HepG2 (cell line): Measurements from ENCODE around the gene SNAPIN. TPM values are rescaled to one million over a fixed set of nuclear protein-coding genes. Genes with fewer than 3 reads are reported as not detected.

Experiments
- CHCHD3 ChIP-seq: sonication (generic); formaldehyde crosslinking; IDR thresholded peaks from 2 replicates; pipeline ENCODE4 v1.8.0; 2022; ENCODE audit warnings: mild to moderate bottlenecking, missing genetic modification reagents, moderate library complexity
- CREB1 ChIP-seq, 2 experiments: fragments of 450-650 bp in 1 of 2; IDR thresholded peaks; 2 replicates each; pipeline ENCODE4 v1.6.1; 2016 to 2017; ENCODE audit warnings: control low read depth in 1 of 2, mild to moderate bottlenecking in 1 of 2, missing compliant biosample characterization in 1 of 2, missing genetic modification characterization in 1 of 2
- GFI1 ChIP-seq: sonication (generic); formaldehyde crosslinking; IDR thresholded peaks from 2 replicates; pipeline ENCODE4 v1.5.0; 2020; ENCODE audit warnings: missing genetic modification reagents, mild to moderate bottlenecking, borderline replicate concordance
- HHEX ChIP-seq: IDR thresholded peaks from 2 replicates; pipeline ENCODE4 v1.6.1; 2016; ENCODE audit warnings: control low read depth
- KLF9 ChIP-seq: IDR thresholded peaks from 2 replicates; pipeline ENCODE4 v1.6.1; 2016; ENCODE audit warnings: low read depth
- MAFF ChIP-seq: IDR thresholded peaks from 2 replicates; pipeline ENCODE4 v1.6.1; 2011; ENCODE audit warnings: low read depth, low read length, improper control_type of control experiment
- MAFK ChIP-seq, 2 experiments: IDR thresholded peaks in 1 of 2; conservative IDR thresholded peaks in 1 of 2; 2 replicates each; pipeline ENCODE4 v1.6.1; 2011; ENCODE audit warnings: improper control_type of control experiment in 2 of 2, low read length in 2 of 2
- POGK ChIP-seq: sonication (generic); formaldehyde crosslinking; conservative IDR thresholded peaks from 2 replicates; pipeline ENCODE4 v1.8.0; 2022; ENCODE audit warnings: mild to moderate bottlenecking, moderate library complexity, missing genetic modification reagents
- PRDM15 ChIP-seq: sonication (generic); formaldehyde crosslinking; IDR thresholded peaks from 2 replicates; pipeline ENCODE4 v1.4.0; 2020; ENCODE audit warnings: missing genetic modification reagents
- SMARCE1 ChIP-seq: fragments of 450-650 bp; IDR thresholded peaks from 2 replicates; pipeline ENCODE4 v1.6.1; 2017; ENCODE audit warnings: borderline replicate concordance
- SMYD3 ChIP-seq: sonication (generic); formaldehyde crosslinking; IDR thresholded peaks from 2 replicates; pipeline ENCODE4 v1.8.1; 2023; ENCODE audit warnings: mild to moderate bottlenecking, missing genetic modification reagents
- THAP9 ChIP-seq: sonication (generic); formaldehyde crosslinking; IDR thresholded peaks from 2 replicates; pipeline ENCODE4; 2020; ENCODE audit warnings: missing genetic modification reagents, mild to moderate bottlenecking, borderline replicate concordance
- ZBTB20 ChIP-seq: sonication (generic); formaldehyde crosslinking; IDR thresholded peaks from 2 replicates; pipeline ENCODE4 v1.8.1; 2023; ENCODE audit warnings: missing genetic modification reagents, low read depth, mild to moderate bottlenecking, borderline replicate concordance
- ZBTB25 ChIP-seq: IDR thresholded peaks from 2 replicates; pipeline ENCODE4 v1.6.1; 2018; ENCODE audit warnings: missing genetic modification reagents
- ZBTB8A ChIP-seq: sonication (generic); formaldehyde crosslinking; IDR thresholded peaks from 2 replicates; pipeline ENCODE4 v1.4.0; 2020; ENCODE audit warnings: mild to moderate bottlenecking, low read depth, missing genetic modification reagents, borderline replicate concordance
- ZNF121 ChIP-seq: sonication (generic); formaldehyde crosslinking; IDR thresholded peaks from 2 replicates; pipeline ENCODE4 v1.5.0; 2020; ENCODE audit warnings: mild to moderate bottlenecking, missing genetic modification reagents
- ZNF557 ChIP-seq: sonication (generic); formaldehyde crosslinking; IDR thresholded peaks from 2 replicates; pipeline ENCODE4 v1.4.0; 2020; ENCODE audit warnings: missing genetic modification reagents
- ZNF660 ChIP-seq: sonication (generic); formaldehyde crosslinking; IDR thresholded peaks from 2 replicates; pipeline ENCODE4 v1.5.1; 2020; ENCODE audit warnings: mild to moderate bottlenecking, low read depth, missing genetic modification reagents, borderline replicate concordance
- ZNF678 ChIP-seq: sonication (generic); formaldehyde crosslinking; IDR thresholded peaks from 2 replicates; pipeline ENCODE4 v1.4.0; 2020; ENCODE audit warnings: mild to moderate bottlenecking, missing genetic modification reagents
- ZZZ3 ChIP-seq: sonication (generic); formaldehyde crosslinking; IDR thresholded peaks from 2 replicates; pipeline ENCODE4 v1.4.0; 2020; ENCODE audit warnings: missing genetic modification reagents, mild to moderate bottlenecking, borderline replicate concordance
- polyA plus RNA-seq, 8 experiments: library from polyadenylated mRNA; depleted of rRNA in 3 of 8; stranded (reverse) in 7 of 8; unstranded in 1 of 8; fragments of >200 nt; fragmentation: Illumina TruSeq in 4 of 8; extraction: Trizol in 4 of 8; gene quantifications; 2 replicates each; pipeline versions ENCODE4 v1.2.1 to v1.2.3, GENCODE V29; 2011 to 2016; ENCODE audit warnings: low read depth in 4 of 8, missing spikeins in 1 of 8, mixed read lengths in 1 of 8; ENCODE audit not compliant: insufficient read depth in 1 of 8
- total RNA-seq, 5 experiments: library from RNA; depleted of rRNA; stranded (reverse); fragments of >200 nt; fragmentation: Illumina TruSeq; extraction: Trizol; gene quantifications; 2 replicates each; pipeline ENCODE4 v1.2.3, GENCODE V29; 2016; ENCODE audit warnings: low read depth in 1 of 5

Gene SNAPIN
- total and polyA plus RNA-seq, 2 of the 13 experiments (the other 11 are each of a cell fraction or from before 2014, with no cell fraction given), result 23.9 to 25.7 TPM

- TF ChIP-seq CREB1 (IDR thresholded peaks at IDR 0.05) (no peak), CREB1 (CRISPR knock-in tag; IDR thresholded peaks at IDR 0.05) (peak; percentile 80), ZNF557 (CRISPR knock-in tag) (no peak), ZBTB25 (CRISPR knock-in tag) (peak; percentile 81), POGK (CRISPR knock-in tag) (no peak), ZBTB20 (peak; percentile 25; the same call in 1 of the 2 replicates), ZNF678 (CRISPR knock-in tag) (no peak), PRDM15 (CRISPR knock-in tag) (0 out of 2 replicates have a peak, but pooled peaks have one; percentile 31), ZNF660 (CRISPR knock-in tag) (no peak), SMARCE1 (no peak), THAP9 (peak; percentile 67; the same call in 1 of the 2 replicates), SMYD3 (CRISPR knock-in tag) (no peak), HHEX (no peak), ZZZ3 (CRISPR knock-in tag) (peak; percentile 68; the same call in 1 of the 2 replicates), ZBTB8A (CRISPR knock-in tag) (no peak), KLF9 (CRISPR knock-in tag) (0 out of 2 replicates have a peak, but pooled peaks have one; percentile 37), CHCHD3 (no peak), ZNF121 (no peak), GFI1 (CRISPR knock-in tag) (peak; percentile 69; the same call in 1 of the 2 replicates), MAFK (conservative IDR thresholded peaks at IDR 0.05 in 1 of 2, IDR thresholded peaks at IDR 0.05 in 1 of 2; ENCODE audit: low read length in 2 of 2) (no peak), MAFF (no peak)
Observed at GRCh38 chr1:153658400-153659174, at the start of gene SNAPIN (continued).
